H54 (cell line): ENCODE results near the gene GTF2F2.
"Not testable (repeated sequence)": the region's sequence is repeated elsewhere in the genome, so short reads cannot be mapped to it uniquely, and the experiment has no call there.

Source experiments
- DNase-seq: peaks from one replicate; pipeline ENCODE4 v3.0.0; 2011; ENCODE audit warnings: low spot score, mixed read lengths; ENCODE audit not compliant: insufficient read length
- FAIRE-seq: peaks from 3 replicates; lab custom pipeline; 2011; peaks lifted over from hg19 to GRCh38; lab: Jason Lieb, UNC
- POLR2A ChIP-seq: IDR thresholded peaks from 2 replicates; pipeline ENCODE4 v1.6.1; 2011; ENCODE audit warnings: low read depth, mild to moderate bottlenecking, low read length

The GTF2F2 gene

DNA sequence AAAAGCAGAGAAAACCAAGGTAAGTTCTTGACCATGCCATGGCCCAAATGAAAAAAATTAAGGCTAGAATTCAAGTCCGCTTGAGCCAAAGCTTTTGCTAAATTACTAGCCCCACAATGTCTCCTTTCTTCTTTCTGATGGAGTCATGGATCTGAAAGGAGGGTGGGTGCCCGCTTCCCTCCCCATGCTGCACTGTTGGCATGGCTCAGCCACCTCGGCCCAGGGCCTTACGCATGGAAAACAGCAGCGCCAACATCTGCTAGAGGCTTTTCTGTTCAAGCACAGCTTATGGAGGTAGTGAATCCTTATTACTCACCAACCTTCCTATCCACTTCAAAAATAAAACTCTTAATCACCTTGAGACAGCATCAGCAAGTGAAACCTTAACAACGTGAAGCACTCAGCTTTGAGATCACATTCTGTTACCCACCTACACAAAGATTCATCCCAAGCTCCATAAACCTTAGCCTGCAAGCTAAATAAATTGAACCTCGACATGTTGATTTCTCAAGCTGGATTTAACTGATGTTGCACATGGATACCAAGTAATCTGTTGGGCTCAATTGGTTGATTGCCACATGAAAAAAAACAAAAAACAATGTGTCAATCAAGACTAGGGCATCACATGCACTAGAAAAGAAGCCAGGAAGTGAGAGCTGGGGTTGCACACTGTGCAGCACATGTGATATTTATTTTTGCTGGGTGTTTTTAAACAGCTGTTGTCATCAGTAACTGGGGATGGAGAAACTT, 177.3 kb downstream of the GTF2F2 start:
- DNase-seq (no peak), FAIRE-seq (no peak)
- no peak for TF ChIP-seq POLR2A

DNA sequence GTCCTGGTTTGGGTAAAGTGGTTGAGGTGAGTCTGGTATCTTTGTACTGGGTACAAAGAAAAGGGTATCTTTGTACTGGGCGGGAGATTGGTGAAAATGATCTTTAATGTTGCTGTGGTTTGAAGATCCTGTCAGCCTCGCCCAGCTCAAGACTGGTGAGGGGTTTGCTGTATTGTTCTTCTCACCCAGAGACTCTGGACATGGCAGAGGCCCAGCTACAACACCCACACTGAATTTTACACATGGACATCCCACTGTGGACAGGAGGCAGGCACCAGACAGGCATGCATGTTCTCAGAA, 177.8 kb downstream of the GTF2F2 start:
- FAIRE-seq = no peak
- no peak for DNase-seq
- TF ChIP-seq POLR2A = no peak

DNA sequence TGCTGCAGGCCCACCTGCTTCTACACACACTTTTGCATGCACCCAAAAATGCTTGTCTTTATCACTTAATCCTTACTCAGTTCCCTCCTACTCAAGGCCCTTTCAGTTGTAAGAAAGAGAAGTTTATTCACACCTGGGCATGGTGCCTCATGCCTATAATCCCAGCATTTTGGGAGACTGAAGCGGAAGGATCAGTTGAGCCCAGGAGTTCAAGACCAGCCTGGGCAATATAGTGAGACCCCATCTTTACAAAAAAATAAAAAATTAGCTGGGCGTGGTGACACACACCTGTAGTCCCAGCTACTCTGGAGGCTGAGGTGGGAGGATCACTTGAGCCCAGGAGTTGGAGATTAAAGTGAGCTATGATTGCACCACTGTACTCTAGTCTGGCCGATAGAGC, 178.2 kb downstream of the GTF2F2 start:
- DNase-seq, FAIRE-seq: not testable (repeated sequence)

DNA sequence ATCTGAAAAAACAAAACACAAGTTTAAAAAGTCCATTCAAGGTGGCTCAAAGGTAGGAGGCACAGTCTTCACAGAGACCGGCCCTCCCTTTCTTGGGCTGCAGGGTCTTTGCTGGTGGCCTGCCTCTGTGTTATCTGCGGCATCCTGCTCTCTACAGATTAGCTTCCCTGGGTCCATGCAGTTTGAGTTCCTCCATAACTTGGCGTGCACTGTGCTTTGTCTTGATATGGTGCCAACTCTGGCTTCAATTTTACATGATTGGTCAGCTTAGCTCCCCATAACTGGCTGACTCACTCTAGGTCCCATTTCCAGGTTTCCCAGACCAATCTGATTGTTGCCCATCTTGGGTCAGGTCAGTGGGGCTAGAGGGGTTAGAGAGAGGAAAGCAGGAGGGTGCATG, 178.9 kb downstream of the GTF2F2 start:
- TF ChIP-seq POLR2A = no peak
- DNase-seq (no peak), FAIRE-seq (no peak)

DNA sequence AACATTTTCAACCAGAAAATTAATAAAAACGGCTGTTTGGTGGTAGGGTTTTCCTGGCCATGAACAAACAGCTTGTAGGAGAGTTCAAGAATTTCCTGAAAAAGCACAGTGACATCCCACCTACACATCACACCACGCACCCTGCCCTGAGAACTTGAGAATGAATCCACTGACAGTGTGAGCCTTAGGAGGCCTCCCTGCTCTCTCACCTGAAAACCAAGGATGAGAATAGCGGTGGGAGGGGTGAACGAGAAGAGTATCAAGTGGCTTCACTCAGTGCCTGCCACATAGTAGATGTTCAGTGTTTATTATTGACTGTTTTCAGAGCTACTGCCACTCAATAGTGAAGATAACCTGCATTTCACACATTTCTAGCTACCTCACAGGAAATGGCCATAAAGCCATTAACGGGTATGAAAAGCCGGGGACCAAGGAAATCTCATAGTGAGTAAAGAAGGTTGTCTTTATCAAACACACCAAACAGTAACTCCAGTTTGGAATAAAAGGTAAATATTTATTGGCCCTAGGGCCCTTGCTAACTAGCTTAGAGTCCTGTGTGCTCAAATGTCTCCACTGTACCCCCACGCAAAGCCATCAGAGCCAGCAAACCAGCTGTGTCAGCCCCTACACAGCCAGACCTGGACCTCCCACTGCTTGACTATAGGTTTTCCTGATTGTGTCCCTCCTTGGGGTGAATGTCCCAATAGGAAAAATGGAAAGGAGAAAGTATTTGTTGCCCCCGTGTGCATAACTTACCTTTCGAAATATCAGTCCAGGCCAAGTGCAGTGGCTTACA, 180.1 kb downstream of the GTF2F2 start:
- no peak for FAIRE-seq

DNA sequence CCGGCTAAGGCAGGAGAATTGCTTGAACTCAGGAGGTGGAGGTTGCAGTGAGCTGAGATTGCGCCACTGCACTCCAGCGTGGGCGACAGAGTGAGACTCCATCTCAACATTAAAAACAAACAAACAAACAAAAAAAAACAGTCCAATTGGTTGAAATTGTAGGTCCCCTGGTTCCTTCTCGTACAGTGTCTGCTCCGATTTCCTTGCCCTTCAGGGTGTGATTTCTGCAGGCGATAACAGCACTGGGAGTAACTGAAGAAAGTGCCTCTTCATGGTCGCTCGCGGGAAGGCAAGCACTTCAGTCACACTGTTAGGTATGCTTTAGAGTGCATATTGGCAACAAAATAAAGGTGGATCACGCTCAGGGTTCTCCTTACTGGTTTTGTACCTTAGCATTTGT, 181.0 kb downstream of the GTF2F2 start:
- FAIRE-seq (no peak), DNase-seq (no peak)
- no peak for TF ChIP-seq POLR2A

More for the DNA sequence above, 180.1 kb downstream of the GTF2F2 start:
- no peak for DNase-seq
- no peak for TF ChIP-seq POLR2A

DNA sequence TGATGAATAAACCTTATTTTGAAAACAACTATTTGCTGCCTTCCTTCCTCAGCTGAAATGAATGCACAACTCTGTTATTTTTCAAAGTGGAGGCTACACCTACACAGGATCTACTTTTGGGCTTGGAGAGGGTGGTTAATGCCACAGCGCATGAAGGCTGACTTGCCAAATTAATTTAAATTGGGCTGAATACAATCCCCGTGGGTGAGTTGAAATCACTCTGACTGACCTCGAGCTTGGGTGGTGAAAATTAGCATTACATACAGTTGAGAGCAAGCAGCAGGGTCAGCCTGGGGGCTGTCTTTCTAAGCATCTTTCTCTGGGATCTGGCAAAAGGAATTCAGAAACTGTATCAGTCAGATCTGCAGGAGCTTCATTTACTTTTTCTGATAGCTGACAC, 182.2 kb downstream of the GTF2F2 start:
- no peak for FAIRE-seq
- DNase-seq = no peak
- no peak for TF ChIP-seq POLR2A

DNA sequence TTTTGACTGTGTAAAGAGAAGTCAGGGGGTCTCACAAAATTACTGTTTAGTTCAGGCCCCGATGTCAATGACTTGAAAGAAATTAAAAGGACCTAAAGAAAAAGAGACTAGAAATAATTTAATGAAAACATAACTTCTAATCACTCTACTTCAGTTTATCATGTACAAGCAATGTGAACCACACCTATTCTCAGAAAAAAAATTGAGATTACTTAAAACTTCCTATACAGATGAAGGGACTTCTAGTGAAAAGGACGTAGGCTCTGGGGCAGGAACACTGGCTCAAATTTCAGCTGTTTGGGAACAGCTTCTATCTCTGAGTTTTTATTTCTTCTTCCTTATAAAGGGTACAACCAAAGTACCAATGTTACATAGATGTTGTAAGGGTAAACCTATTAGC, 182.7 kb downstream of the GTF2F2 start:
- no peak for TF ChIP-seq POLR2A
- FAIRE-seq = no peak

DNA sequence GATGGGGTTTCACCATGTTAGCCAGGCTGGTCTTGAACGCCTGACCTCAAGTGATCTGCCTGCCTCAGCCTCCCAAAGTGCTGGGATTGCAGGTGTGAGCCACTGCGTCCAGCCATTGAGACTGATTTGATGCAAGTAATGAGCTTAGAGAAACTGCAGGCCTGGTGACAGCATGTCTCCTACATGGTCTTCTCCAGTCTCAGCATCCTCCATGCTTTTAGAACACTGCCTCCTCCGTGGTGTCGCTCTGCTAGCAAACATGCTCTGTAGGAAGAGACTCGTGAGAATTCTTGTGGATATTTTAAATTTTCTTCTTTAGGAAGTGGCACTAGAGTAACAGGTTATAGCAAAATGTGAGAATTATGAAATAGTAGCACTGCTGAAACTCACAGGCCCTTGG, 183.6 kb downstream of the GTF2F2 start:
- no peak for TF ChIP-seq POLR2A
- FAIRE-seq = no peak
- DNase-seq = no peak

More for the DNA sequence above, 182.7 kb downstream of the GTF2F2 start:
- DNase-seq = no peak

DNA sequence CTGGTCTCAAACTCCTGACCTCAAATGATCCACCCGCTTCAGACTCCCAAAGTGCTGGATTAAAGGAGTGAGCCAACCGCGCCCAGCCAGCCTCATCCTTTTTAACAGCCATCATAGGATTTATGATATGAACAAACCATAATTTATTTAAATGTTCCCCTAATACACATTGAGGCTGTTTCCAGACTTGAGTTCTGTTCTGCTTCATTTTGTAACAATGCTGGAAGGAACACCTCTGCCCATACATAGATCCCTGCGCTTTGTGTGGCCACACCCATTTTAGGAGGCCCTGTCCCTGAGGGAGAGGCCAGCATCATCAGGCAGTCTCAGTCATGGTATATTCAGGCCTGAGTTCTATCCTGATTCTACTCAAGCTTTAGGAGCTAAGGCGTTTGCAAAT, 184.8 kb downstream of the GTF2F2 start:
- no peak for FAIRE-seq
- TF ChIP-seq POLR2A = no peak

DNA sequence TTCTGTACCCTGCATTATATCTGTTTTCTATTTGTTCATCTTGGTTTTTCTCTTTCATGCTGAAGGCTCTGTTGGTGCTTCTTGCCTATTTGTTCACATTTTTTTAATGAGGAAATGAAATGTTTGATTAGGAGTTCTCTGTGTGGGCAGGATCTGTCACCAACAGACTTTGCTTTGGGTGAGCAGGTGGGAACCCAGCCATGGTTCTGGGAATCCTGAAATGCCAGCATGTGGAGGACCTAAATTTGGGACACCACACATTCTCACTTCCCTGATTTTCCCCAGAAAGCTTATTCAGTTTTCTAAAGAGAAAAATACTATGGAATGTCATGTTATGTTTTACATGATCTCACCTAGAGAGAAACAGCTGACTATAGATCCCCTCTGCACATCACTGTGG, 186.7 kb downstream of the GTF2F2 start:
- FAIRE-seq (no peak), DNase-seq (no peak)
- no peak for TF ChIP-seq POLR2A

More for the DNA sequence above, 184.8 kb downstream of the GTF2F2 start:
- no peak for DNase-seq

DNA sequence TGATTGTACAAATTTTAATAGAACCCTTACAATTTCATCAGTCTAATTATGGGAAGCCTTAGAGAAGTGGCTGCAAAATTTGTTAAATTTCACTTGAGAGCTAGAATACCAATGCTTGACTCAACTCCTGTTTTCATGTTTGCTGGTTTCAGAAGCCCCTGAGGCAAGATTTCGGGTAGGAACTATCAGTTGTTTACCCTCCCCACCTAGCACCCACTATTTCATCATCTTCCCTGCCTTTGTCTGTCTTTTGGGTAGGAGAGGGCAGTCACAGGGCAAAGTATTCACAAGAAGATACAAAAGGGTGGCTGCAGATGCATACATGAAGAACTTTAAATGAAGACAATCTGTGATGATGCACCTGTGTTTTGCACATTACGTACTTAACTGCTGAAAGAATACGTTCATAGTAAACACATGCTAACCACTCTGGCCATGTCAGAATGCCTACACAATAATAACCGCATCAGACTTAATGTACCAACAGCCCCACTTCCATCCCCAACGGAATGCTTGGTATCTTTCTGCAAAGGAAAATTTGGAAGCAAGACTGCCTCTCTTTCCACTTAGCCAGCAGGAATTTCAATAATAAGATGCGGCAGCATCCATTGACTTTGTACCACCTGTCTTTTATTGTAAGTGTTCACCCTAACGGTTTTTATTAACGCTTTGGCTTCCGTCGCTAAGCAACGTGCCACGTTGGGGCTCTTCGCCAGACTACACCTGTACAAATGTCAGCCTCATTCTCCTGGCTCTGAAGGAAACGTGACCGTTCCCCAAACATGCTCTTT, 190.2 kb downstream of the GTF2F2 start:
- FAIRE-seq (no peak), DNase-seq (no peak)
- TF ChIP-seq POLR2A = no peak

DNA sequence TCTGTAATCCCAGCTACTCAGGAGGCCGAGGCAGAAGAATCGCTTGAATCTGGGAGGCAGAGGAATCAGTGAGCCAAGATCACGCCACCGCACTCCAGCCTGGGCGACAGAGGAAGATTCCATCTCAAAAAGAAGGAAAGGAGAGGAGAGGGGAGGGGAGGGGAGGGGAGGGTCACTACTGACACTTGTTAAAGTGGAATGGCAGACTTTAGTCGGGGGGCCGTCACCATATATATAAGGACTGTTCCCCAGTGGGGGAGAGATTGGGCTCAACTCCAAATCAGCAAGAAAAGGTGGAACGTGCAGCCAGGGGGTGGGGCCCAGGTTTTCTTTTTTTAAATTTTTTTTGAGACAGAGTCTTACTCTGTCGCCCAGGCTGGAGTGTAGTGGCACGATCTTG, 194.5 kb downstream of the GTF2F2 start:
- no peak for FAIRE-seq
- no peak for TF ChIP-seq POLR2A
- no peak for DNase-seq

DNA sequence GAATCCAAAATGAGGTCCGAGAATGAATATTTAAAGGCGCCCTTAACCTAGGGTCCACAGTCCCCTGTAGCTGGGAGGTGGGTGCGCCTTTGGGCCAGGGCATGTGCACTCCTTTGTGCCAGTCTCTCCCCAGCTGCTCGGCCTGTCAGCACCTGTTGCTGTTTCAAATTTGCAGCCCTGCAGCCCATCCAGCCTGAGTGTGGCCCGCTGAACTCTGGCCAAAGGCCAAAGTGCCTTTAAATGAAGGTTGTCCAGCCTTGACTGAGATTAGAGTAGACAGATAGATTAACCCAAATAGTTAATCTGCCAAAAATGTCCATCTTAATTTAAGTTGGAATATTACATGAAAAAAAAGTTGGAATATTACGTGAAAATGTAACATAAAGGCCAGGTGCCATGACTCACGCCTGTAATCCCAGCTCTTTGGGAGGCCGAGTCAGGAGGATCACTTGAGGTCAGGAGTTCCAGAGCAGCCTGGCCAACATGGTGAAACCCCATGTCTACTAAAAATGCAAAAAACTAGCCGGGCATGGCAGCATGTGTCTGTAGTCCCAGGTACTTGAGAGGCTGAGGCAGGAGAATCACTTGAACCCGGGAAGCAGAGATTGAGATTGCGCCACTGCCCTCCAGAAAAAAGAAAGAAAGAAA, 195.3 kb downstream of the GTF2F2 start:
- FAIRE-seq (no peak), DNase-seq (no peak)
- TF ChIP-seq POLR2A = no peak
